Activated CD4-positive, alpha-beta T cell treated with anti-CD3 and anti-CD28 coated beads, Interleukin-2, amount 10 ng/mL, durations not matched to agents 24 days and 14 days (primary cell): Measurements from ENCODE around the gene EIPR1. TPM values are rescaled to one million over a fixed set of nuclear protein-coding genes. Genes with fewer than 3 reads are reported as not detected.

Experiments used
- DNase-seq: peaks from one replicate; pipeline ENCODE4 v3.0.0; 2022
- H3K27ac Mint-ChIP-seq: one replicate; pipeline ENCODE4 v1.8.0; 2022; ENCODE audit warnings: mild to moderate bottlenecking, mixed read lengths
- H3K27me3 Mint-ChIP-seq: one replicate; pipeline ENCODE4 v1.8.0; 2022; ENCODE audit warnings: mixed read lengths
- H3K36me3 Mint-ChIP-seq: one replicate; pipeline ENCODE4 v1.8.0; 2022; ENCODE audit warnings: low read depth, mild to moderate bottlenecking, mixed read lengths
- H3K4me1 Mint-ChIP-seq: one replicate; pipeline ENCODE4 v1.8.0; 2021; ENCODE audit warnings: mixed read lengths
- H3K4me3 Mint-ChIP-seq: one replicate; pipeline ENCODE4 v1.8.0; 2022; ENCODE audit warnings: mild to moderate bottlenecking, moderate library complexity, mixed read lengths
- H3K9me3 Mint-ChIP-seq: one replicate; pipeline ENCODE4 v1.8.0; 2021; ENCODE audit warnings: mixed read lengths
- intact Hi-C: fragments of 100-400 bp; cut with micrococcal nuclease; formaldehyde crosslinking; loops from one replicate; pipeline ENCODE4 v1.15.1; 2023
- total RNA-seq: library from RNA; stranded (reverse); gene quantifications from 2 replicates; pipeline ENCODE4 v1.2.3, GENCODE V29; 2022

EIPR1 gene
- total RNA-seq, 1 donor from 2014 or later, result 52.1 TPM

DNA sequence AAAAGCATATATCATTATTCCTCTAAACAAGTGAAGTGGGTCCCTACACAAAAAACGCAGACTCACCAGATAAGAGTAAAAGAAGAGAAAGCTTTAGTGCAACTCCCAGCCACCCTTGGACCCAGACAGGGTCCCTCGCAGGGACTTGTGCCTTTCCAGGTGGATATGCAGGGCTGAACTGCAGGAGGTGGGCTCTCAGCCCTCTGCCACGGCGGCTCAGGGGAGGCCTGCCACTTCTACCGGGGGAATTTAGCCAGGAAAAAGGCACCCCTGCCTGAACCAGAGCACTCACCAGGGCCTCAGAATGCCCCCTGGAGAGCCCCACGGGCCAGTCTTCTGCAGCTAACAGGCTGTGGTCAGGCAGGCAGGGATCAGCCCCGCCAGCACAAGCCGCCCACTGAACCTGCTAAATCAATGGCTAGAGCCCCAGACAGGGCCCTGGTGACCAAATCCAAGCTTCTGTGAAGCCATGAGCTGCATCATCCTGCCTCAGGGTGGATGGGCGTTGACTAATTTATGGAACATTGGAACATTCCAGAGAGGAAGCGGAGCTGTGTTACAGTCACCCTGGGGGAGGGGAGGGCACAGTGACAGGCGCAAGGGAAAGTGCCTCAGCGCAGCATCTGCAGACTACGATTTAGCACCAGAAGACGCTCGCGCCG is 209.3 kb downstream of the EIPR1 start:
- no peaks in the 10 kb centered on the region for H3K4me1 Mint-ChIP-seq
- no peaks in the 10 kb centered on the region for H3K27me3 Mint-ChIP-seq
- H3K36me3 Mint-ChIP-seq, result peaks cover 29% of the 10 kb centered on the region
- H3K4me3 Mint-ChIP-seq, result no peak overlapping the region
- peaks cover 9% of the 10 kb centered on the region for H3K9me3 Mint-ChIP-seq
- no peak for DNase-seq
- H3K27ac Mint-ChIP-seq, result no peak overlapping the region
- intact Hi-C loops, result no loop called here

DNA sequence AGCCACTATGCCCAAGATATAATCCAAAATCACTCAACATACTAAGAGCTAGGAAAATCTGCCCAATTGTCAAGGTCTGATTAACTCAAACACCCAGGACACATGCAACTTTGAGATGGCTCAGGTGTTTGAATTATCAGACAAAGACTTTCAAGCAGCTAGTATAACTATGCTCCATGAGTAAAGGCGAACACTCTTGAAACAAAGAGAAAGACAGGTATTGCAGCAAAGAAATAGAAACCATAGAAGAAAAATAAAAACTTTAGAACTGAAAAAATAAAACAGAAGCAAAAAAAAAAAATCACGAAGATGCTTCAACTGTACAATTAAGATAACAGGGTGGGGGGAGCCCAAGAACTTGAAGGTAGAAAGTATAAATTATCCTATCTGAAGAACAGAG is 214.2 kb downstream of the EIPR1 start:
- DNase-seq, result no peak
- intact Hi-C loops, result no loop called here
- H3K9me3 Mint-ChIP-seq, result peaks cover 9% of the 10 kb centered on the region
- H3K4me1 Mint-ChIP-seq, result no peaks in the 10 kb centered on the region
- no peak overlapping the region for H3K27ac Mint-ChIP-seq
- peaks cover 38% of the 10 kb centered on the region for H3K36me3 Mint-ChIP-seq
- H3K27me3 Mint-ChIP-seq, result no peaks in the 10 kb centered on the region
- no peak overlapping the region for H3K4me3 Mint-ChIP-seq

DNA sequence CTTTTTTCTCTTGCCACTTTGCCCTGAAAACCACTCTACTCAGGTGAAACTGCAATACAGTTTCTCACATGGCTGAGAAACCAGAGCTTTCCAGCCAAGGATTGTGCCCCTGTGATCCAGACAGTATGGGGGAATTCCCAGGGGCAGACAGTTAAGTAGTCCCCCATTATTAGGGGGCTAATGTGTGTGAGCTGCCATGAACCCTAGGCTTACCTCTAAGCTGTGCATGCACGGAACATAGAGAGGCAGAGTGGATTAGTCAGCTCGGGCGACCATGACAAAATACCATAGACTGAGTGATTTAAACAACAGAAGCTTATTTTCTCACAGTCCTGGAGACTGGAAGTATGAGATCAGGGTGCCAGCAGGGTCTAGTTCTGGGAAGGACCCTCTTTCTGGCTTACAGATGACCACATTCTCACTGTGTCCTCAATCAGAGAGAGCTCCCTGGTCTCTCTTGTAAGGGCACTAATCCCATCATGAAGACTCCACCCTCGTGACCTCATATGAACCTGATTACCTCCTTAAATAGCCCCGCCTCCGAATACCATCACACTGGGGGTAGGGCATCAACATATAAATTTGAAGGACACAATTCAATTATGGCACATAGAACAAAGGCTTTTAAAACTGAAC is 215.1 kb downstream of the EIPR1 start:
- H3K4me1 Mint-ChIP-seq, result no peaks in the 10 kb centered on the region
- H3K36me3 Mint-ChIP-seq, result peaks cover 36% of the 10 kb centered on the region

DNA sequence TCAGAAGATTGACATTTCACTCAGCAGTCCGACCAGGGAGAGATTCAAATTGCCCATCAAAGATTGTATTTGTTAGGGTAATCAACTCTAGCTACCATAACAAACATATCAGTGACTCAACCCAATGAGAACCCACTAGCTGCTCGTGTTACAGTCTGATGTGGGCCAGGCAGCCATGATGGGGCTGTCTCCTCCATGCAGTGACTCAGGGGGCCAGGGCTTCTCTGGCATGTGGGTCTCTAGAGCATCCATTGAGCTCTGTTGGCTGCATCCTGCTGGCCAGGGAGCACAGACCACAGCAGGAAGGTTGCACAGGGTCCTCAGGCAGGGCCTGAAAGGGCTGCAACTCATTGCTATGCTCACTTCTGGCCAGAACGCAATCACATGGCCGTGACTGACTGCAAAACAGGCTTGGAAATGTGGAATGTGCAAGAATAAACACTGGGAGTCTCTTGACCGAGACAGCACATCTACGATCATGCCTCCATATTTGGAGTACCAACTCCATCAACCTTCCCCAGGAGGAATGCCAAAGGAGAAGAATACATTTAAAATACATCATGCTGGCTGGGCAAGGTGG is 216.8 kb downstream of the EIPR1 start:
- Mint-ChIP-seq H3K27ac (no peak overlapping the region), H3K4me1 (no peaks in the 10 kb centered on the region), H3K27me3 (no peaks in the 10 kb centered on the region), H3K36me3 (peaks cover 26% of the 10 kb centered on the region), H3K9me3 (peaks cover 9% of the 10 kb centered on the region), H3K4me3 (no peak overlapping the region)
- DNase-seq, result no peak
- intact Hi-C loops, result no loop called here

More for the DNA sequence above, 215.1 kb downstream of the EIPR1 start:
- Mint-ChIP-seq H3K27me3 (no peaks in the 10 kb centered on the region), H3K4me3 (no peak overlapping the region), H3K9me3 (peaks cover 9% of the 10 kb centered on the region), H3K27ac (no peak overlapping the region)
- intact Hi-C loops, result no loop called here
- no peak for DNase-seq

DNA sequence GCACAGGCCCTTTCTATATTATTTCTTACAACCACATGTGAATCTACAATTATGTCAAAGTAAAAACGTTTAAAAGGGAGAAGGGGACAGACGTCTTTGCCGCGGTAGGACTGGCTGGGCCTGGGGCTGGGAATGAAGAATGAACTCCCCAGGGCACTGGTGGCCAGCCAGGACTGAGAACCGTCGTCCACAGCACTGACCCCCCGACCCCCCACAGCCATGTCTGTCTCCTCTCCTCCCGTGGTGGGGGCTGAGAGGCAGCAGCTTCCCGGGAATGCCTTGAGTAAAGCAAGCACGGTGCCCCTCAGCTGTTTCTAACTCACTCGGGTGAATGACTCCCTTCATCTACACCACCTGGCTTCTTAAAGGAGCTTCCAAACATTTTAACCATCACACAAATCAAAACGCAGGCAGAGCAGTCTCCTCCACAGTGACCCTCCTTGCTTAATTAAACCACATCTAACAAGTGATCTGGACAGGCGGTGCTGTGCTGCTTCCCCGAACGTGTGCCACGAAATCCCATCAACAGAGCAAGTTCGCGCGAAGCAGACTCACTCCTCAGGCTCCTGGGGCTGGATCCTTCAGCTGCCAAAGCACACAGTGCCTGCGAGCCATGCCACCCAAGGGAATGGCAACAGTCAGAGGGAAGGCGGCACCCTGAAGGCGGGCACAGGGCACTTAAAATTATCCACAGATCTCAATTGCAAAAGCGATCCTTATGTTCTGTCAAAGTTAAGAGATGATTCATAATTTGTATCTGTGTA is 217.7 kb downstream of the EIPR1 start:
- H3K27me3 Mint-ChIP-seq, result no peaks in the 10 kb centered on the region
- no peak for DNase-seq
- peaks cover 22% of the 10 kb centered on the region for H3K36me3 Mint-ChIP-seq
- no peak overlapping the region for H3K27ac Mint-ChIP-seq
- H3K9me3 Mint-ChIP-seq, result peaks cover 4% of the 10 kb centered on the region
- intact Hi-C loops, result no loop called here
- no peak overlapping the region for H3K4me3 Mint-ChIP-seq
- H3K4me1 Mint-ChIP-seq, result no peaks in the 10 kb centered on the region

DNA sequence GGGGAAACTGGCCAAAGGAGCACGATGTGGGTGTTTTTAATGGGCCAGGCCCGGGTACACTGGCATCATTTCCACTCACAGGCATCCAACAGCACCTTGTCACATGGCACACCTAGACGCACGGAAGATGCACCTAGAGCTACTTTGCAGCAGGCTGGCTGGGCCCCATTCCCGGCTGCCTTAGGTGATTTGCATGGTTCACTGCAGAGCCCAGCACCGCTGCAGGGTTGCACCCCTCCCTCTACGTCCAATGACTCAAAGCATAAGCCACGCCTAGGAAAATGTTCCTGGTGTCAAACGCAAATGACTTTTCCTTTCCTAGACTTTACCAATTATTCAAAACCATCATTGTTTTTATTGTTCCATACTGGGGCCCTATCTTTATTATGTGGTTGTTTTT is 222.9 kb downstream of the EIPR1 start:
- intact Hi-C loops, result no loop called here
- no peak for DNase-seq
- Mint-ChIP-seq H3K4me1 (no peaks in the 10 kb centered on the region), H3K27me3 (no peaks in the 10 kb centered on the region), H3K9me3 (no peaks in the 10 kb centered on the region), H3K27ac (no peak overlapping the region), H3K36me3 (peaks cover 2% of the 10 kb centered on the region), H3K4me3 (no peak overlapping the region)

DNA sequence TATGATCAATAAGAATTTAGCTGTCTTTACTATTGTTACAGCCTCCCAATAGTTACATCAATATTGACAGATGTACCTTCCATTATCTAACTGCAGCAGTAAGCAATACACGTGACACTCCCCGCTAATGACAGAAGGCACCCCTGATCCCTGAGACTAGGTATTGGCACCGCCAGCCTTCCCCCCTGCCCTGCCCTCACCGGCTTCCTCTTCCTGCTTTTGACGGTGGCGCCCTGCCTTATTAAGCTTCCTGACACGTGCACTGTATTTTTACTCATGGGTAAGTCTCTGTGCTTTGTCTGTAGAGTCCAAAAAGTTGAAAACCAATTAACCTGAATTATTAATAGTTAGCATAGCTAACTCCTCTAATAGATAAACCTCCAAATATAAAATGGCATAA is 223.5 kb downstream of the EIPR1 start:
- H3K9me3 Mint-ChIP-seq, result no peaks in the 10 kb centered on the region
- H3K4me3 Mint-ChIP-seq, result no peak overlapping the region
- no peak overlapping the region for H3K27ac Mint-ChIP-seq
- intact Hi-C loops, result no loop called here
- DNase-seq, result no peak
- no peaks in the 10 kb centered on the region for H3K27me3 Mint-ChIP-seq
- peaks cover 2% of the 10 kb centered on the region for H3K36me3 Mint-ChIP-seq
- no peaks in the 10 kb centered on the region for H3K4me1 Mint-ChIP-seq

DNA sequence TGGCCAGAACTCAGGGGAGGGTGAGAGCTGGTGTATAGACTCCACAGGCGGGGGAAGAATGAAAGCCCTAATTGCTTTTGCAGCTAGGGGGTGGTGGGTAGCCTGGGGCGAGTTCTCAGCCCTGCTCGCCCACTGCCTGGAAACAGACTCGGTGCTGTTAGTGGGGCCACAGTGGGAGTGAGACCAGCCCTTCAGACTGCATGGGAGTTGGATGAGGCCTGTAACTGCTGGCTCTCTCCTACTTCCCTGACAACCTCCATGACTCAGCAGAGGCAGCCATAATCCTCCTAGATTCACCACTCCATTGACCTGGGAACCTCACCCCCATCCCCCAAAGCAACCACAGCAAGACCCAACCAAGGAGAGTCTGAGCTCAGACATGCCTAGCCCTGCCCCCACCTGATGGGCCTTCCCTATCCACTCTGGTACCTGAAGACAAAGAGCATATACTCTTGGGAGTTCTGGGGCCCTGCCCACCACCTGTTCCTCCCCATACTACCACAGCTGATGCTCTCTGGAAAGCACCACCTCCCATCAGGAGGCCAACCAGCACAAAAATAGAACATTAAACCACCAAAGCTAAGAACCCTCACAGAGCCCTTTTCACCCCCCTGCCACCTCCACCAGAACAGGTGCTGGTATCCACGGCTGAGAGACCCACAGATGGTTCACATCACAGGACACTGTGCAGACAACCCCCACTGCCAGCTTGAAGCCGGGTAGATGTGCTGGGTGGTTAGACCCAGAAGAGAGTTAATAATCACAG is 226.3 kb downstream of the EIPR1 start:
- Mint-ChIP-seq H3K27me3 (no peaks in the 10 kb centered on the region), H3K9me3 (no peaks in the 10 kb centered on the region), H3K4me1 (no peaks in the 10 kb centered on the region), H3K36me3 (peaks cover 2% of the 10 kb centered on the region), H3K4me3 (no peak overlapping the region), H3K27ac (no peak overlapping the region)
- no peak for DNase-seq
- intact Hi-C loops, result no loop called here

DNA sequence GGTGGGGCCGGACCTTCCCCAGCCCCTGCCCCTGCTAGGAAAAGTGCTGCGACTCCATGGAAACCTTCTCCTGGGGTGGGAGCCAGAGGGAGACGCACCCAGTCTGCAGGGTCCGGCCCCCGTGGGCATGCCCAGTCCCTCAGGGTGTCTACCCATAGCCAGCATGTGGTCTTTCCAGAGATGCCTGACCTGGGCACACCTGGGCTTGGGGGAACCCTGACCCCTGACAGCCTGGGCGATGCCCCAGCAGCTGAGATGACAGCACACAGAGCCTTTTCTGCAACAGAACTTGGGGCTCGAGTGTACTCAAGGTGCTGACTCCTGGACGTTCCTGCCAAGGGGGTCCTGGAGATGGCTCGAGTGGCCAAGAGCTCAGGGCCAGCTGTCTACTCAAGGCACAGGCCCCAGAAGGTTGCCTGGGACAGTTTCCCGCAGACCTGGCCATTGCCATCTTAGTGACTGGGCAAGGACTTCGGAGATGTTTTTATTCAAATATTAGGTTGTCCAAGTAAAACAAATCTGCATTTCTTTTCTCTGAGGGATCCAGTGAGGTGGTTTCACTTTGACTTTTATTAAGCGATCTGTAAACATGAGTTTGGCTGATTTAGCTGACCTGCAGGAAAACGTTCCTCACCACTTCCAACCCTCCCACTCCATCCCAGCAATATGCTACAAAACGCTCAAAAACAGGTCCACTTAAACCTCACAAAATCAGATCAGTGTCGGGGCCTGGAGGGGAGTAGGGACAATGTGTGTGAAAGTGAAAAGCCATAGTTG is 228.0 kb downstream of the EIPR1 start:
- Mint-ChIP-seq H3K4me3 (no peak overlapping the region), H3K36me3 (peaks cover 2% of the 10 kb centered on the region), H3K4me1 (no peaks in the 10 kb centered on the region), H3K27me3 (no peaks in the 10 kb centered on the region), H3K9me3 (no peaks in the 10 kb centered on the region), H3K27ac (no peak overlapping the region)
- DNase-seq, result no peak
- intact Hi-C loops, result no loop called here

DNA sequence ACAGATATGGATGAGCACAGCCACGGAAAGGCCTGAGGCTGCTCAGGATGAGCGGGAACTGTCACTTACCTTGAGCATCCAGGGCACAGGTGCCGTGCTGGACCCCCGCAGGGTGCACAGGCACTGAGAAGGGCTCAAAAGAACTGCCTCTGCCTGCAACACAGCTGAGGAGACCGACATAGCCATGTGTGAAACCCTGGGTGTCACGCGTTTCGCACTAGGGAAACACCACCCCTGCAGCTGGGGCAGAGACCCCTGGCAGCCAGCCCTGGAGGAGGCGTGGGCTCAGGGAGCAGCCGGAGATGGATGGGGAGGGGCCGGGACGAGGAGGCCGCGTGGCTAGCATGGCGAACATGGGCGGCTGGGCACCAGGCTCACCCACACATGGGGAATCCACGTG is 228.9 kb downstream of the EIPR1 start:
- H3K27ac Mint-ChIP-seq, result no peak overlapping the region
- H3K4me1 Mint-ChIP-seq, result no peaks in the 10 kb centered on the region
- DNase-seq, result no peak
- H3K36me3 Mint-ChIP-seq, result peaks cover 2% of the 10 kb centered on the region
- intact Hi-C loops, result no loop called here
- H3K4me3 Mint-ChIP-seq, result no peak overlapping the region
- H3K9me3 Mint-ChIP-seq, result no peaks in the 10 kb centered on the region
- H3K27me3 Mint-ChIP-seq, result no peaks in the 10 kb centered on the region

DNA sequence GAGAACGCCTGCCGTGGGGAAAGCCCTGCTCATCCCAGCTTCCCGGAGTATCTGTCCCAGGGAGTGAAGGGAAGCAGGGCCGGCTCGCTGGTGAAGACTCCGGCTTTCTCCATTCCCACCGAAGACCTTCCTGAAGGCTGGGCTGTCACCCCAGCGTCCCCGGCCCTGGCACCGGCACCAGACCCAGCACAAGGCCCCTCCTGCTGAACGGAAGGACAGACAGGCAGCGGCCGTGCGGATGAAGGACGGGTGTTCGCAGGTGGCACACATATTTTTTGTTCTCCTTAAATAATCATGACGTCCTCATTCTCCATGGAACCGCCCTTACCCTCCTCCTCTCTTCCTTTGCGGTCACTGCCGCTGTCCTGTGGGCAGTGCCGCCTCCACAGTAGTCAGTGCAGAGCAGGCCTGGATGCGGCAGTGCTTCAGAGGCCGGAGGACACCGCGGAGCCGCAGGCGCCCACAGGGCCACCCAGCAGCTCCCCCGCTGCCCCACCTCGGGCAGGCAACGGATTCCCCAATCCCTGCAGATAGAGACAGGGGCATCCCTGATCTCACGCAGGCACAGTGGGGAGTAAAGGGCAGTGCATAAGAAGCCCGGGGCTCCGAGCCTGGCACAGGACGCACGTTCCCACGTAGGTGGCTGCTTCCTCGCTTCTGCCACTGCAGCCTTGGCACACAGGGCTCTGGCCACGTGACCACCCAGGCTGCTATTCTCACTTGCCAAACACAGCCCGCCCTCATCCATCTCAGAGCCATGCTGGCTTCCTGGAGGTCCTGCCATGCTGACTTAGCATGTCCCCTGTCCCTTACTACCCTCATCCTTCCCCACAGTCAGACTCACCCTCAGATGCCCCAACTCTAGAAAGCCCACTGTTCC is 229.7 kb downstream of the EIPR1 start:
- H3K9me3 Mint-ChIP-seq, result no peaks in the 10 kb centered on the region
- no peak overlapping the region for H3K27ac Mint-ChIP-seq
- no peak for DNase-seq
- peaks cover 2% of the 10 kb centered on the region for H3K36me3 Mint-ChIP-seq
- intact Hi-C loops, result no loop called here
- no peaks in the 10 kb centered on the region for H3K4me1 Mint-ChIP-seq
- H3K27me3 Mint-ChIP-seq, result no peaks in the 10 kb centered on the region
- H3K4me3 Mint-ChIP-seq, result no peak overlapping the region

DNA sequence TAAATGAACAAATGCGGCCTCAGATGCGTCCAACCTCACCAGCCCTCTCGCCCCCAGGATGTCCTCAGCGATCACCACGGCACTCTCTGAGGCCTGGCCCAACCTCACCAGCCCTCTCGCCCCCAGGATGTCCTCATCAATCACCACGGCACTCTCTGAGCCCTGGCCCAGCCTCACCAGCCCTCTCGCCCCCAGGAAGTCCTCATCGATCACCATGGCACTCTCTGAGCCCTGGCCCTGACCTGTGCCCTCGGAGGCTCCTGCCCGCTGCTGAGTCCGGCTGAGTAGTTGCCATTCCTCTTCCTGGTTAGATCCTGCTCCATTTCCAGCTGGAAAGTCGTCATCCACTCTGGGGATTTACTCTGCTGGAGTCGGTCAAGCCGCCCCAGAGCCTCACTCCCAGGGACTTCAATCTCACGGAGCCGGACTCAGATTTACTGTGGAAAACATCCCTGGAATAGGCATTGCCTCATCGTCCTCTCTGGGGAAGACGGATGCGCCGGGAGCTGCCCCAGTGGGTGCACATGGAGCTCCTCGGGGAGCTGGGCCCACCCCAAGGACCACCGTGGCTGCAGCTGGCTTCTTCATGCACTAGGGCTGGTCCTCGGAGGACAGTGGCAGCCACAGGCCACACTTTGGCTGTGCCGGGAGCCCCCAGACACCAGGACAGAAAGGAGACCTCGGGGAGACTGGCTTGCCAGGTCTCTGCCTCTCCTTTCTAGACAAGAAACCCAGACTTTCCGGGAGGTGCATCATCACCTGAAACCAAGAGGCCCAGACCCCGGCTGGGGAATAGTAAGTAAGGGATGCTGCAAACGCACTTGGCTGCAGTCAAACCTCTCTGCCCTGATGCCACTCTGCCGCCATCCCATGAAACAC is 230.6 kb downstream of the EIPR1 start:
- intact Hi-C loops, result no loop called here
- Mint-ChIP-seq H3K27ac (no peak overlapping the region), H3K27me3 (no peaks in the 10 kb centered on the region)

More for the DNA sequence above, 230.6 kb downstream of the EIPR1 start:
- Mint-ChIP-seq H3K4me3 (no peak overlapping the region), H3K36me3 (peaks cover 2% of the 10 kb centered on the region), H3K9me3 (no peaks in the 10 kb centered on the region), H3K4me1 (no peaks in the 10 kb centered on the region)
- no peak for DNase-seq
